Bronchial epithelial cell (primary cell): ENCODE data around the gene IGSF9B. TPM values are rescaled to one million over a fixed set of nuclear protein-coding genes. Genes with fewer than 3 reads are reported as not detected.

Source experiments
- DNase-seq: peaks from one replicate; pipeline ENCODE4 v3.0.0-alpha.2; 2010; ENCODE audit warnings: low read depth
- FAIRE-seq: peaks from 2 replicates; lab custom pipeline; 2011; peaks lifted over from hg19 to GRCh38; lab: Jason Lieb, UNC
- H3K27me3 ChIP-seq: 2 replicates; pipeline ENCODE4 v1.5.1; 2011; ENCODE audit warnings: low read length; ENCODE audit not compliant: control insufficient read depth, insufficient read depth
- H3K36me3 ChIP-seq: 2 replicates; pipeline ENCODE4 v1.5.1; 2011; ENCODE audit warnings: low read length; ENCODE audit not compliant: control insufficient read depth, insufficient read depth
- H3K4me3 ChIP-seq: 2 replicates; pipeline ENCODE4 v1.5.1; 2011; ENCODE audit warnings: mild to moderate bottlenecking, low read depth, low read length, control low read depth
- CTCF ChIP-seq: IDR thresholded peaks from 2 replicates; pipeline ENCODE4 v1.5.1; 2011; ENCODE audit warnings: mild to moderate bottlenecking, moderate library complexity, low read length, control low read depth, inconsistent platforms; ENCODE audit not compliant: insufficient read depth, severe bottlenecking
- total RNA-seq: library from RNA; depleted of rRNA; stranded (reverse); fragments of >200 nt; gene quantifications from 2 replicates; pipeline ENCODE4 v1.2.1, GENCODE V29; 2014

The IGSF9B gene
- total RNA-seq, 1 donor from 2014 or later, result under 0.01 TPM

GRCh38 chr11:133937468-133937867 is 19.3 kb downstream of the IGSF9B start:
- no peak for FAIRE-seq
- no peaks in the 10 kb centered on the region for H3K36me3 ChIP-seq

GRCh38 chr11:133937015-133937414 is 19.8 kb downstream of the IGSF9B start:
- no peaks in the 10 kb centered on the region for H3K36me3 ChIP-seq
- no peak overlapping the region for H3K4me3 ChIP-seq
- TF ChIP-seq CTCF, result no peak
- H3K27me3 ChIP-seq, result no peaks in the 10 kb centered on the region
- DNase-seq (no peak), FAIRE-seq (no peak)

More at GRCh38 chr11:133937468-133937867, 19.3 kb downstream of the IGSF9B start:
- no peaks in the 10 kb centered on the region for H3K27me3 ChIP-seq
- no peak for DNase-seq
- no peak overlapping the region for H3K4me3 ChIP-seq
- TF ChIP-seq CTCF, result no peak

DNA sequence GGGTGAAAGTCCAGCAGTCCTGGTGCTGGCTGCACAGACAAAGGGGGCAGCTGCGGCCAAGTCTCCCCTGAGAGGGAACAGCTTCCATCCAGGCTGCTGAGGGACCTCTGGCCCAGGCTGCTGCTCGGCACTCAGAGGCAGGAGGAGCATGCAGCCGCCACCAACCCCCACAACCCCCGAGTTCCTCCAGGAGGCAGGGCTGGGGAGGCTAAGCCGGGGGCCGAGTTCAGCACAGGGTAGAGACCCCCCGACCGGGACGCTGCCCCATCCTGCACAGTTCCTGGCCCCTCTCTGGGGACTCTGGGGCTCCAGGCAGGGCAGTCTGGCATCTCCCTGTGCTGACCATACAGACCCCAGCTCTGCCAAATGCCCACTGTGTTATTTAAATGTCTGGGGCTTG is 20.2 kb downstream of the IGSF9B start:
- Histone ChIP-seq H3K27me3 (no peaks in the 10 kb centered on the region), H3K36me3 (no peaks in the 10 kb centered on the region), H3K4me3 (no peak overlapping the region)
- no peak for TF ChIP-seq CTCF
- DNase-seq, result no peak
- FAIRE-seq, result no peak

DNA sequence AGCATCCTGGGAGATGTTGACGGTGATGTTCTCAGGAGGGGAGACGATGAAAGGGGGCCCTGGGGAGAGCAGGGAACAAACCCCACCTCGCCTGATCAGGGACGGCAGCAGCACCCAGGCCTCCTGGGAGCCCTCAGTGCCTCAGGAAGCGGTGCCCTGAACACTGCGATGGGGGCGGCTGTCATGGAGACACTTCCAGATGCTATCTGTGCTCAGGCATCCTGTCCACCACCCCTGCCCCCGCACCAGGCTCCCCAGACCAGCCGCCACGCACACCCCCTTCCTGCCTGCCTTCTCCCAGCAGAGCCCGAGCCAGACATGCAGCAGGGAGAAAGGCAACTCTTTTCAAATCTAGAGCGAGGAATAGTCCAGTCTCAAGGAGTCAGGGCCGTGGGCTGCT is 20.6 kb downstream of the IGSF9B start:
- no peak overlapping the region for H3K4me3 ChIP-seq
- no peak for FAIRE-seq
- DNase-seq, result no peak
- H3K36me3 ChIP-seq, result no peaks in the 10 kb centered on the region
- TF ChIP-seq CTCF, result no peak
- H3K27me3 ChIP-seq, result no peaks in the 10 kb centered on the region

DNA sequence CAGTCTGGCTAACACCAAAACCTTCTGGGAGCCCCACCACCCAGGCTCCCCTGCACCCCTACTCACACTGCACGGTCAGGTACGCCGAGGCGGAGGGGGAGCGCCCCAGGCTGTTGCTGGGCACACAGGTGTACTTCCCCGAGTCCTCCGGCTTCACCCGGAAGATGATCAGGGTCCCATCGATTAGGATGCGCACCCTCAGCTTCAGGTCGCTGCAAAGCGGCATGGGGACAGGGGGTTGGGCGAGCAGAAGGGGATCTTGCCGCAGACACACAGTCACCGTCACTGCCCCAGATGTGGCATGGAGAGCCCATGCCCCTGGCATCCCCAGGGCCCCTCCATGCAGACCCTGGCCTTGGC is 21.2 kb downstream of the IGSF9B start:
- no peaks in the 10 kb centered on the region for H3K27me3 ChIP-seq
- FAIRE-seq (no peak), DNase-seq (no peak)
- no peaks in the 10 kb centered on the region for H3K36me3 ChIP-seq
- TF ChIP-seq CTCF, result no peak
- H3K4me3 ChIP-seq, result no peak overlapping the region
